ENCODE results near the gene NDNF.

GRCh38 chr4:121096191-121096590, 23.9 kb upstream of the NDNF start:
- TF ChIP-seq TAF1 (IDR thresholded peaks at IDR 0.05; ENCODE audit: borderline replicate concordance, insufficient read depth, low read length), result no peak
- TF ChIP-seq POLR2AphosphoS5 (IDR thresholded peaks at IDR 0.05; ENCODE audit: low read depth, low read length), result no peak
- no peak for TF ChIP-seq SIN3A (IDR thresholded peaks at IDR 0.05; ENCODE audit: borderline replicate concordance, insufficient read depth, low read length)
- TF ChIP-seq REST (IDR thresholded peaks at IDR 0.05; ENCODE audit: insufficient read depth in 1 of 2, low read depth in 2 of 2, low read length in 2 of 2), result no peak

Data from PFSK-1 (cell line).